HL-60 (cell line): ENCODE measurements around the gene PCLO.

Source experiments
- GABPA ChIP-seq: IDR thresholded peaks from 2 replicates; pipeline ENCODE4 v1.6.1; 2012; ENCODE audit warnings: low read depth
- POLR2AphosphoS5 ChIP-seq: IDR thresholded peaks from 2 replicates; pipeline ENCODE4 v1.6.1; 2012; ENCODE audit warnings: low read depth
- SPI1 ChIP-seq: IDR thresholded peaks from 2 replicates; pipeline ENCODE4 v1.6.1; 2012; ENCODE audit warnings: low read depth, mild to moderate bottlenecking, borderline replicate concordance
- TF ChIP-seq, protein P1 (sequence below): IDR thresholded peaks from one replicate; pipeline ENCODE4 v1.5.1; 2011; ENCODE audit warnings: low read length, control low read depth, inconsistent platforms; ENCODE audit not compliant: insufficient read depth
- TF ChIP-seq, protein P2 (sequence below): IDR thresholded peaks from 2 replicates; pipeline ENCODE4 v1.6.1; 2012; ENCODE audit warnings: low read depth; ENCODE audit not compliant: insufficient replicate concordance

DNA sequence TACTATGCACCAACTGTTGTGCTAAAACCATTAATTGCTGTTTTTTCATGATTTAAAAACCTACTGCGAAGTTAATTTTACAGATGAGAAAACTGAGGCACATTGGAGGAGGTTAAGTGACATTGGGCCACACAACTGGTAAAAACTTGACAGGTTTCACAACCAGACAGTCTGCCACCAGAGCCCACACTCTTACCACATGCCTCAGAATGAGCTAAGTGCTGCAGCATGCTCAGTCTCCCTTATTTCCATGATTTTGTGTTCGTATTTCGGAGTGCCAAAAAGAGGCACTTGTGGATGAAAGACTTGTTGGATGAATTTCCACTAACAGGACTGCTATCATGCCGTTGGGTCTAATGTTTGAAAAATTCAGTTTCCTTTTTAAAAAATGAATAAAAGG, 77.4 kb downstream of the PCLO start:
- TF ChIP-seq, protein P1, sequence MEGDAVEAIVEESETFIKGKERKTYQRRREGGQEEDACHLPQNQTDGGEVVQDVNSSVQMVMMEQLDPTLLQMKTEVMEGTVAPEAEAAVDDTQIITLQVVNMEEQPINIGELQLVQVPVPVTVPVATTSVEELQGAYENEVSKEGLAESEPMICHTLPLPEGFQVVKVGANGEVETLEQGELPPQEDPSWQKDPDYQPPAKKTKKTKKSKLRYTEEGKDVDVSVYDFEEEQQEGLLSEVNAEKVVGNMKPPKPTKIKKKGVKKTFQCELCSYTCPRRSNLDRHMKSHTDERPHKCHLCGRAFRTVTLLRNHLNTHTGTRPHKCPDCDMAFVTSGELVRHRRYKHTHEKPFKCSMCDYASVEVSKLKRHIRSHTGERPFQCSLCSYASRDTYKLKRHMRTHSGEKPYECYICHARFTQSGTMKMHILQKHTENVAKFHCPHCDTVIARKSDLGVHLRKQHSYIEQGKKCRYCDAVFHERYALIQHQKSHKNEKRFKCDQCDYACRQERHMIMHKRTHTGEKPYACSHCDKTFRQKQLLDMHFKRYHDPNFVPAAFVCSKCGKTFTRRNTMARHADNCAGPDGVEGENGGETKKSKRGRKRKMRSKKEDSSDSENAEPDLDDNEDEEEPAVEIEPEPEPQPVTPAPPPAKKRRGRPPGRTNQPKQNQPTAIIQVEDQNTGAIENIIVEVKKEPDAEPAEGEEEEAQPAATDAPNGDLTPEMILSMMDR = no peak
- TF ChIP-seq GABPA (no peak), POLR2AphosphoS5 (no peak), SPI1 (no peak)
- TF ChIP-seq, protein P2, sequence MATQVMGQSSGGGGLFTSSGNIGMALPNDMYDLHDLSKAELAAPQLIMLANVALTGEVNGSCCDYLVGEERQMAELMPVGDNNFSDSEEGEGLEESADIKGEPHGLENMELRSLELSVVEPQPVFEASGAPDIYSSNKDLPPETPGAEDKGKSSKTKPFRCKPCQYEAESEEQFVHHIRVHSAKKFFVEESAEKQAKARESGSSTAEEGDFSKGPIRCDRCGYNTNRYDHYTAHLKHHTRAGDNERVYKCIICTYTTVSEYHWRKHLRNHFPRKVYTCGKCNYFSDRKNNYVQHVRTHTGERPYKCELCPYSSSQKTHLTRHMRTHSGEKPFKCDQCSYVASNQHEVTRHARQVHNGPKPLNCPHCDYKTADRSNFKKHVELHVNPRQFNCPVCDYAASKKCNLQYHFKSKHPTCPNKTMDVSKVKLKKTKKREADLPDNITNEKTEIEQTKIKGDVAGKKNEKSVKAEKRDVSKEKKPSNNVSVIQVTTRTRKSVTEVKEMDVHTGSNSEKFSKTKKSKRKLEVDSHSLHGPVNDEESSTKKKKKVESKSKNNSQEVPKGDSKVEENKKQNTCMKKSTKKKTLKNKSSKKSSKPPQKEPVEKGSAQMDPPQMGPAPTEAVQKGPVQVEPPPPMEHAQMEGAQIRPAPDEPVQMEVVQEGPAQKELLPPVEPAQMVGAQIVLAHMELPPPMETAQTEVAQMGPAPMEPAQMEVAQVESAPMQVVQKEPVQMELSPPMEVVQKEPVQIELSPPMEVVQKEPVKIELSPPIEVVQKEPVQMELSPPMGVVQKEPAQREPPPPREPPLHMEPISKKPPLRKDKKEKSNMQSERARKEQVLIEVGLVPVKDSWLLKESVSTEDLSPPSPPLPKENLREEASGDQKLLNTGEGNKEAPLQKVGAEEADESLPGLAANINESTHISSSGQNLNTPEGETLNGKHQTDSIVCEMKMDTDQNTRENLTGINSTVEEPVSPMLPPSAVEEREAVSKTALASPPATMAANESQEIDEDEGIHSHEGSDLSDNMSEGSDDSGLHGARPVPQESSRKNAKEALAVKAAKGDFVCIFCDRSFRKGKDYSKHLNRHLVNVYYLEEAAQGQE = no peak
